Activated naive CD8-positive, alpha-beta T cell treated with anti-CD3 and anti-CD28 coated beads, Interleukin-2, amount 10 ng/mL, durations not matched to agents 7 days and 5 days (primary cell): Measurements from ENCODE around the gene MOB2. TPM values are rescaled to one million over a fixed set of nuclear protein-coding genes. Genes with fewer than 3 reads are reported as not detected.

Source experiments
- ATAC-seq: fragments of 150-1000 bp; cut with Tn5 transposase; one replicate; pipeline ENCODE4 v1.10.0; 2021; ENCODE audit warnings: low read depth, moderate library complexity
- POLR2A ChIA-PET: fragments of 350-600 bp; sonication (Branson Sonifier 250); formaldehyde crosslinking; loops from one replicate; lab custom pipeline; 2021; ENCODE audit warnings: antibody characterized with exemption; lab: Charles Lee
- DNase-seq: peaks from one replicate; pipeline ENCODE4 v3.0.0; 2021
- H3K27ac Mint-ChIP-seq: one replicate; pipeline ENCODE4 v1.8.0; 2022; ENCODE audit warnings: mild to moderate bottlenecking, mixed read lengths
- H3K27me3 Mint-ChIP-seq: one replicate; pipeline ENCODE4 v1.8.0; 2022; ENCODE audit warnings: mild to moderate bottlenecking, moderate library complexity, mixed read lengths
- H3K36me3 Mint-ChIP-seq: one replicate; pipeline ENCODE4 v1.8.0; 2021; ENCODE audit warnings: mild to moderate bottlenecking, mixed read lengths
- H3K4me1 Mint-ChIP-seq: one replicate; pipeline ENCODE4 v1.8.0; 2021; ENCODE audit warnings: mixed read lengths
- H3K4me3 Mint-ChIP-seq: one replicate; pipeline ENCODE4 v1.8.0; 2022; ENCODE audit warnings: mild to moderate bottlenecking, moderate library complexity, mixed read lengths
- H3K9me3 Mint-ChIP-seq: one replicate; pipeline ENCODE4 v1.8.0; 2021; ENCODE audit warnings: mixed read lengths
- total RNA-seq, 2 experiments: library from RNA; stranded (reverse); gene quantifications; one replicate each; pipeline ENCODE4 v1.2.3, GENCODE V29; 2021

MOB2 gene, protein sequence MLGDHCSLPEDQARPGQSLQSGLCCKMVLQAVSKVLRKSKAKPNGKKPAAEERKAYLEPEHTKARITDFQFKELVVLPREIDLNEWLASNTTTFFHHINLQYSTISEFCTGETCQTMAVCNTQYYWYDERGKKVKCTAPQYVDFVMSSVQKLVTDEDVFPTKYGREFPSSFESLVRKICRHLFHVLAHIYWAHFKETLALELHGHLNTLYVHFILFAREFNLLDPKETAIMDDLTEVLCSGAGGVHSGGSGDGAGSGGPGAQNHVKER
- 10 to 100 TPM; 43.2 to 47.2 TPM for total RNA-seq

DNA sequence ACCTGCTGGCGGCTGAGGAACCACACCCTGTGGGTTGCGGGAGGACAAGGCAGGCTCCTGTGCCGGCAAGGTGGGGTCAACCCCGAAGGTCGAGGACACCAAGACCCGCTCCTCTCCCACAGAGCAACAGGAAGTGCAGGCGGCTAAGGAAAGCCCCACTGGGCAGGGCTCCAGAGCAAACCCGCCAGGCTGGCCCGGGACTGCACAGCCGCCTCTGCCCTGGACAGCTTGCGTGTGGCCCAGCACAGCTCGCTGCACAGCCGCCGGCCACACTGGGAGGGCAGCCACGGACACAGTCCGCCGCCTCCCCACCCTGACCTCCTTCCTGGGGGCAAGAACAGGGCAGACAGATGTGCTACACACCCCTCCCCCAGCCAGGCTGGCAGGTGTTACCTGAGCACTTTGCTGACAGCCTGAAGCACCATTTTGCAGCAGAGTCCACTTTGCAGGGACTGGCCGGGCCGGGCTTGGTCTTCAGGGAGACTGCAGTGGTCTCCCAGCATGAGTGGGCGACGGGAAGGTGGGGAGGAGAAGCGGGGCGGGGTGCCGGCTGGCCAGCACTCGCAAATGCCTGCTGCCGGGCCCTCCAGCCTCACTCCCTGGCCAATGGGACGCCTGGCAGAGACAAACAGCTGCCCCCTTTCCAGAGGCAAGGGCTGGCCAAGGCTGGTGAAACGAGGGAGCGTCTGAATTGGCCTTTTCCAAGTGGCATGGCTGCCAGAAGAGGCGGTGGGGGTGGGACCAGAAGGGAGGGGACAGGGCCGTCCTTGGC is at the start of gene MOB2:
MOB2 (minus strand) TSS at position 726 of the 772 bp plus-strand sequence; CDS start at position 503, 223 bp downstream.
- ATAC-seq: no peak
- POLR2A ChIA-PET: no interaction called here

GRCh38 chr11:1534682-1535081 is 48.1 kb upstream of the MOB2 start:
- Mint-ChIP-seq H3K4me3 (no peak overlapping the region), H3K4me1 (peaks cover 2% of the 10 kb centered on the region), H3K27me3 (peaks cover 8% of the 10 kb centered on the region), H3K36me3 (no peaks in the 10 kb centered on the region), H3K9me3 (no peaks in the 10 kb centered on the region), H3K27ac (no peak overlapping the region)
- ATAC-seq (no peak), DNase-seq (no peak)
- POLR2A ChIA-PET: no interaction called here

More for the DNA sequence above, at the start of gene MOB2:
- Mint-ChIP-seq H3K27ac (no peak within 1 kb of the TSS), H3K4me3 (no peak within 1 kb of the TSS), H3K27me3 (no peaks in the 10 kb centered on the region), H3K9me3 (no peaks in the 10 kb centered on the region), H3K36me3 (no peaks in the 10 kb centered on the region), H3K4me1 (no peaks in the 10 kb centered on the region)
- no peak for DNase-seq

DNA sequence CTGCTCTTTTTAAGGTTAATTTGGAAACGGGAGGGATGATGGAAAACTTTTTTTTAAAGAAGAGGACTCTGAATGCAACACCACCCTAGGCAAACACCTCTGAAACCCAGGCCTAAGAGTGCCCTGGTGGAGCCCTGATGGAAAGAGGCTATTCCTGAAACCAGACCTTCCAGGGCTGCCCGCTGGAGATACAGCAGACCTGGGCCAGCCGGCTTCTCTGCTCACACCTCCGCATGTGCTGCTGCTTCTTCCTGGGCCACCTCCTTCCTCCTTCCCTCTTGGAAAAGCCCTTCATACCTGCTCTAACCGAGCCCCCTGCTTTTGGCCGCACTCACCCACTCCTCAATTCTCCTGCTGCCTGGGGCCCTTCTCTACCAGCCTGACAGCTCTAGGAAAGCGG is 47.6 kb upstream of the MOB2 start:
- Mint-ChIP-seq H3K4me1 (peaks cover 2% of the 10 kb centered on the region), H3K4me3 (no peak overlapping the region), H3K9me3 (no peaks in the 10 kb centered on the region), H3K27me3 (peaks cover 8% of the 10 kb centered on the region), H3K27ac (no peak overlapping the region), H3K36me3 (no peaks in the 10 kb centered on the region)
- DNase-seq: no peak
- ATAC-seq: no peak
- POLR2A ChIA-PET: no interaction called here

DNA sequence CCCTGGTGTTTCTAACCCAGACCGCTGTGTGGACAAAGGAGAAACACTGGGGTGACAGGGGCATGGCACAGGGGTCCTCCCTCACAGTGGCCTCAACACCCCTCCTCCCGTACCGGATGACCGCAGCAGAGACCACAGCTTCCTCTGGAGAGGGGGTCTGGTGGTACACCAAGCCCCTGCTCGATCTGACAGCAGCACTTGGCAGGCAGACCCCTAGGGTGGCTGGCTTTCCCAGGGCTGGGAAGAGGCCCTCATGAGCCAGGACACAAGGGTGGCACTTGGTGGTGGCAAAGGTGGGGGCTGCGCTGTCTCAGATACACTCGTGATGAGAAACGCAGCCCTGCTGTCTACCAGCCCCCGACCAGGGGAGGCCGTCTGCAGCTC is 46.8 kb upstream of the MOB2 start:
- Mint-ChIP-seq H3K4me3 (no peak overlapping the region), H3K9me3 (no peaks in the 10 kb centered on the region), H3K27me3 (peaks cover 4% of the 10 kb centered on the region), H3K4me1 (peaks cover 2% of the 10 kb centered on the region), H3K36me3 (no peaks in the 10 kb centered on the region), H3K27ac (no peak overlapping the region)
- ATAC-seq (no peak), DNase-seq (no peak)
- POLR2A ChIA-PET: interaction anchor here (0.7 kb wide), 1 partner anchor 678 kb away, joined by 3 read pairs; no protein-coding TSS in a partner anchor

DNA sequence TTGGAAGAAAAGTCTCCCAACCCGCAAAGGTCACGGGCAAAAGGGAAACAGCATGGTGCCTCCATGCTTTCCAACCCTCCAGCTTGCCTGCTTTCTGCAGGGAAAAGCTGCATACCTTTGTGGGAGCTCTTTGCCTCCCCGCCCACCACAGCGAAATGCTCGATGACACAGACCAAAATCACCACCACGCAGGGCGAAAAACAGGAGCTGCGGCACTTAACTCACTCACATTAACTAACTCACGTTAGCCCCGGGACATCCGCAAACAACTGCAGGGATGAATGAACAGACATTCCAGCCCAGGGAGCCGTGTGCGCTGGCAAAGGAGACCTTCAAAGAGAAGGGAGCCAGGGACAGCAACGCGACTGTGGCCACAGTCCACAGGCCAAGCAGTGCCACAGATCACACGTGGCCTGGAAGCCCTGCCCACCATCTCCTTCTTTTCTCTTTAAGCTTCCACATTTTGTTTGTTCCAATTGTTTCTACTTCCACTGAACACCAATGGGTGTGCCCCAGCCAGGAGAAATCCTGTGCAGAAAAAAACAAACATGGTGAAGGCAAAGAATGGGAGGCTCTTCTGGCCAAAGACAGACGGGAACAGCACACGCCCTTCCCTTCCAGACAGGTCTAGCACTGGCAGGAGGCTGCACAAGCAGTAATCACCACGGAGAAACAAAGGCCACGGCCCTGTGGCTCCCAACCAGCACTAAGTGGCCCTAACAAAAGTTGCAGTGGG is 46.2 kb upstream of the MOB2 start:
- POLR2A ChIA-PET: interaction anchor here (0.7 kb wide), 1 partner anchor 678 kb away, joined by 3 read pairs; no protein-coding TSS in a partner anchor
- H3K4me3 Mint-ChIP-seq: no peak overlapping the region

DNA sequence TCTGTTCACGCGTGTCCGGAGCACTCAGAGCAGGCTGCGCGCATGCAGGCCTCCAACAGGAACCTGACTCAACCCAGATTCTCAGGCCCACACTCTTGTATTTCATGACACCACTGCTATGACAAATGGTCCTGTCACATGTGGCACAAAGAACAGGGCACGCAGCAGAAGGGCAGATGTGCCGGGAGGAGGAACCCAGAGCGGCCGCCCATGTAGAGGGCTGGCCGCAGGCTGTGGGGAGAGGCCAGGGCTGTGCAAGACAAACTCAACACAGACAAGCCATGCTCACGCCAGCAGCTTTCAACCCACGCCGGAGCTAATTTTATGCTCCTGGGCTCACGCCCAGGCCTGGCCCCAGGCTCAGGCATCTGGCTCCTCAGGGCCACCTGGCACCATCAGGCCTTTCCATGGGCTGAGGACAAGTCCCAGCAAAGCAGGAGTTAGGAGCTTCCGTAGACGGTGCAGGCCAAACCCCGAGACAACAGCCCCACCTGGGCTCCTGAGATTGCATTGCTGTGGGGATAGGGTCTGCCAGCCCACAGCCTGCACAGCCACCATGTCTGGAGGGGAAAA is 45.5 kb upstream of the MOB2 start:
- Mint-ChIP-seq H3K4me1 (peaks cover 2% of the 10 kb centered on the region), H3K27ac (no peak overlapping the region), H3K36me3 (no peaks in the 10 kb centered on the region), H3K27me3 (no peaks in the 10 kb centered on the region), H3K9me3 (no peaks in the 10 kb centered on the region), H3K4me3 (no peak overlapping the region)
- DNase-seq: no peak
- POLR2A ChIA-PET: no interaction called here
- no peak for ATAC-seq

More for the DNA sequence above, 46.2 kb upstream of the MOB2 start:
- Mint-ChIP-seq H3K27me3 (no peaks in the 10 kb centered on the region), H3K36me3 (no peaks in the 10 kb centered on the region), H3K27ac (no peak overlapping the region), H3K9me3 (no peaks in the 10 kb centered on the region), H3K4me1 (peaks cover 2% of the 10 kb centered on the region)
- DNase-seq (no peak), ATAC-seq (no peak)

GRCh38 chr11:1531449-1532013 is 45.0 kb upstream of the MOB2 start:
- Mint-ChIP-seq H3K36me3 (no peaks in the 10 kb centered on the region), H3K4me1 (peaks cover 2% of the 10 kb centered on the region), H3K27ac (no peak overlapping the region), H3K27me3 (no peaks in the 10 kb centered on the region), H3K9me3 (no peaks in the 10 kb centered on the region), H3K4me3 (no peak overlapping the region)
- ATAC-seq (no peak), DNase-seq (no peak)
- POLR2A ChIA-PET: no interaction called here

DNA sequence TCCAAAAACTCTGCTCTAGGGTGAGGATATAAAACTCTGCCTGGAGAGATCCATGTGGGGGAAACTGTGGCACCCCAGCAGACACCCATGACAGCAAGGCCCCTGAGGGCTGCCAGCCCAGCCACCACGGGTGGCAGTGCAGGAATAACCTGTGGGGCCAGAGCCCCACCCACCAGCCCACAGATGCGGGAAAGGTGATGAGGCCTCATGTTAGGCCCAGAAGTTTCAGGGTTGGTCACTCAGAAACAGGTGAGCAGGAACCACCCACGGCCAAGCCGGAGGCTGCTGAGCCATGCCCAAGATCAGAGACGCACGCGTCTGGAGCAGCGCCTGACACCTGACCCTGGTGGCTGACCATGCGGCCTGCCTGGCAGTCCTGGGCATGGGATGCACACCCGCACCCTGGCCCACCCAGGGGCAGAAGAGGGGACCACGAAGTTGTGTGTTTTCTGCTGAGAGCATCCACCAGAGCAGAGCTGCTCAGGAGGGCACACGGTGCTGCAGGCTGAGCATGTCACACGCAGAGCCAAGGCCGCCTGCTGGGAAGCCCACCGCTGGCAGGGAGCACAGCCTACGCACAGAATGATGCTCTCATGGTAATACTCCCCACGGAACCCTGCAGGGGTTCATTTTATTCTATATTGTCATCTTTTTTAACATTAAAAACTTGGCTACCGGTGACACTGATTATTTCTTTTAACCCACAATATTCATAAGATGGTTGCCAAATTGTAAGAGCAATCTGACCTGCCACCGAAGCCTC is 44.3 kb upstream of the MOB2 start:
- POLR2A ChIA-PET: no interaction called here
- H3K36me3 Mint-ChIP-seq: no peaks in the 10 kb centered on the region
- no peak for ATAC-seq
- H3K27me3 Mint-ChIP-seq: no peaks in the 10 kb centered on the region
- DNase-seq: no peak
- no peak overlapping the region for H3K27ac Mint-ChIP-seq
- no peaks in the 10 kb centered on the region for H3K9me3 Mint-ChIP-seq
- no peak overlapping the region for H3K4me3 Mint-ChIP-seq
- H3K4me1 Mint-ChIP-seq: peaks cover 2% of the 10 kb centered on the region

- Mint-ChIP-seq H3K4me1 (peaks cover 2% of the 10 kb centered on the region), H3K36me3 (no peaks in the 10 kb centered on the region), H3K27me3 (no peaks in the 10 kb centered on the region), H3K4me3 (no peak overlapping the region), H3K27ac (no peak overlapping the region), H3K9me3 (no peaks in the 10 kb centered on the region)
- POLR2A ChIA-PET: no interaction called here
- ATAC-seq (no peak), DNase-seq (no peak)
Measured at GRCh38 chr11:1529774-1530173, 43.2 kb upstream of the MOB2 start.

DNA sequence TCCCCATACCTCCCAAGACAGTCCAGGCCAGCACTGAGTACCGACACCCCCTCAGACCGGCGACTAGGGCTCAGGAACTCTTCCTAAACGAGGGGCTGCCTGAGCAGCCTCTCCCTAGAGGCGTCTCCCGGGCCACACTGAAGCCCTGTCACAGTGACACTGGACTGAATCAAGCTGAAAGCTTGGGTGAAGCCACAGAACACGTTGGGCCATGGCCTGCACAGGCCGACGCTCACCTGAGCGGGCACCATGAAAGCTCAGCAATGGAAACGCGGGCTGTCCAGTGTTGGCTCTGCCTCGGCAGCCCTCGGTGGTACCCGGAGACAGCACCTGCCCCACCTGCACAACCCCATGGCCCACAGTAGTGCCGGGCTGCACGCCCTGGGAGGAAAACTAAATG is 42.7 kb upstream of the MOB2 start:
- ATAC-seq (no peak), DNase-seq (no peak)
- Mint-ChIP-seq H3K9me3 (no peaks in the 10 kb centered on the region), H3K27ac (no peak overlapping the region), H3K36me3 (no peaks in the 10 kb centered on the region), H3K4me1 (peaks cover 2% of the 10 kb centered on the region), H3K4me3 (no peak overlapping the region), H3K27me3 (no peaks in the 10 kb centered on the region)
- POLR2A ChIA-PET: no interaction called here

GRCh38 chr11:1528710-1529109 is 42.1 kb upstream of the MOB2 start:
- Mint-ChIP-seq H3K27ac (no peak overlapping the region), H3K27me3 (no peaks in the 10 kb centered on the region), H3K4me1 (peaks cover 2% of the 10 kb centered on the region)

DNA sequence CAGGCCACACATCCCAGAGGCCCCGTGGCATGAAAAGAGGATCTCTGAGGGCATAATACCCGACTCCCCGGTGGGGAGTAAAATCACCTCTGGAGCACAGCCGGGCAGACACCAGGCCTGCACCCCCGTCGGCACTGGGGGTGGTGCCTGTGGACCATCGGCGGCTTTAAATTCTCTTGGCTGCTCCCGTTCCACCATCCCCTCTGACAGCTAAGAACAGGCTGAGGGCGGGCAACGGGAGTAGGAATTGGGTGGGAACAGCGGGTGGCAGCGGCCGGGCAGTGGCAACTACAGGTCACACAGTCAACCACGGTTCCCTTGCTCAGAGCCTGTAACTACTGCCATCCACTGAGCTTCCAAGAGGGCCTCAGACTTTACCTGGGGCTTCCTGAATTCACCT is 40.2 kb upstream of the MOB2 start:
- Mint-ChIP-seq H3K27ac (no peak overlapping the region), H3K4me1 (no peaks in the 10 kb centered on the region), H3K9me3 (no peaks in the 10 kb centered on the region), H3K27me3 (no peaks in the 10 kb centered on the region), H3K36me3 (no peaks in the 10 kb centered on the region), H3K4me3 (no peak overlapping the region)
- POLR2A ChIA-PET: no interaction called here
- DNase-seq (no peak), ATAC-seq (no peak)

More at GRCh38 chr11:1528710-1529109, 42.1 kb upstream of the MOB2 start:
- DNase-seq (no peak), ATAC-seq (no peak)
- no peaks in the 10 kb centered on the region for H3K9me3 Mint-ChIP-seq
- H3K4me3 Mint-ChIP-seq: no peak overlapping the region
- POLR2A ChIA-PET: no interaction called here
- H3K36me3 Mint-ChIP-seq: no peaks in the 10 kb centered on the region
